Stimulated activated memory B cell treated with anti-CD40 and anti-IgM and Interleukin-4, amounts not matched to agents 10 μg/mL and 1 μg/mL and 100 μg/mL, for 72 hours (primary cell): Measurements from ENCODE around the gene TNFSF12.

ENCODE experiments used
- ATAC-seq: fragments of 150-1000 bp; cut with Tn5 transposase; 2 replicates; pipeline ENCODE4 v1.10.0; 2021
- H3K27ac Mint-ChIP-seq: one replicate; pipeline ENCODE4 v1.8.0; 2022; ENCODE audit warnings: mild to moderate bottlenecking, mixed read lengths
- H3K27me3 Mint-ChIP-seq: one replicate; pipeline ENCODE4 v1.8.0; 2022; ENCODE audit warnings: mixed read lengths
- H3K36me3 Mint-ChIP-seq: one replicate; pipeline ENCODE4 v1.8.0; 2022; ENCODE audit warnings: mixed read lengths
- H3K4me1 Mint-ChIP-seq: one replicate; pipeline ENCODE4 v1.8.0; 2022; ENCODE audit warnings: mixed read lengths
- H3K4me3 Mint-ChIP-seq: one replicate; pipeline ENCODE4 v1.8.0; 2022; ENCODE audit warnings: mild to moderate bottlenecking, moderate library complexity, mixed read lengths
- H3K9me3 Mint-ChIP-seq: one replicate; pipeline ENCODE4 v1.8.0; 2022; ENCODE audit warnings: mixed read lengths

TNFSF12 gene

DNA sequence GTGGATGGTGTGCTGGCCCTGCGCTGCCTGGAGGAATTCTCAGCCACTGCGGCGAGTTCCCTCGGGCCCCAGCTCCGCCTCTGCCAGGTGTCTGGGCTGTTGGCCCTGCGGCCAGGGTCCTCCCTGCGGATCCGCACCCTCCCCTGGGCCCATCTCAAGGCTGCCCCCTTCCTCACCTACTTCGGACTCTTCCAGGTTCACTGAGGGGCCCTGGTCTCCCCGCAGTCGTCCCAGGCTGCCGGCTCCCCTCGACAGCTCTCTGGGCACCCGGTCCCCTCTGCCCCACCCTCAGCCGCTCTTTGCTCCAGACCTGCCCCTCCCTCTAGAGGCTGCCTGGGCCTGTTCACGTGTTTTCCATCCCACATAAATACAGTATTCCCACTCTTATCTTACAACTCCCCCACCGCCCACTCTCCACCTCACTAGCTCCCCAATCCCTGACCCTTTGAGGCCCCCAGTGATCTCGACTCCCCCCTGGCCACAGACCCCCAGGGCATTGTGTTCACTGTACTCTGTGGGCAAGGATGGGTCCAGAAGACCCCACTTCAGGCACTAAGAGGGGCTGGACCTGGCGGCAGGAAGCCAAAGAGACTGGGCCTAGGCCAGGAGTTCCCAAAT, 8.4 kb downstream of the TNFSF12 start:
- Mint-ChIP-seq H3K9me3 (no peaks in the 10 kb centered on the region), H3K4me3 (no peak overlapping the region), H3K4me1 (peaks cover 78% of the 10 kb centered on the region), H3K36me3 (peaks cover 4% of the 10 kb centered on the region), H3K27me3 (no peaks in the 10 kb centered on the region), H3K27ac (peak overlapping the region; percentile 98)
- ATAC-seq, result no peak

GRCh38 chr17:7557775-7558543, 9.1 kb downstream of the TNFSF12 start:
- Mint-ChIP-seq H3K9me3 (no peaks in the 10 kb centered on the region), H3K36me3 (peaks cover 9% of the 10 kb centered on the region), H3K27me3 (no peaks in the 10 kb centered on the region), H3K4me3 (peak overlapping the region; percentile 85), H3K4me1 (peaks cover 80% of the 10 kb centered on the region), H3K27ac (peak overlapping the region; percentile 98)
- ATAC-seq, result peak; percentile 70

DNA sequence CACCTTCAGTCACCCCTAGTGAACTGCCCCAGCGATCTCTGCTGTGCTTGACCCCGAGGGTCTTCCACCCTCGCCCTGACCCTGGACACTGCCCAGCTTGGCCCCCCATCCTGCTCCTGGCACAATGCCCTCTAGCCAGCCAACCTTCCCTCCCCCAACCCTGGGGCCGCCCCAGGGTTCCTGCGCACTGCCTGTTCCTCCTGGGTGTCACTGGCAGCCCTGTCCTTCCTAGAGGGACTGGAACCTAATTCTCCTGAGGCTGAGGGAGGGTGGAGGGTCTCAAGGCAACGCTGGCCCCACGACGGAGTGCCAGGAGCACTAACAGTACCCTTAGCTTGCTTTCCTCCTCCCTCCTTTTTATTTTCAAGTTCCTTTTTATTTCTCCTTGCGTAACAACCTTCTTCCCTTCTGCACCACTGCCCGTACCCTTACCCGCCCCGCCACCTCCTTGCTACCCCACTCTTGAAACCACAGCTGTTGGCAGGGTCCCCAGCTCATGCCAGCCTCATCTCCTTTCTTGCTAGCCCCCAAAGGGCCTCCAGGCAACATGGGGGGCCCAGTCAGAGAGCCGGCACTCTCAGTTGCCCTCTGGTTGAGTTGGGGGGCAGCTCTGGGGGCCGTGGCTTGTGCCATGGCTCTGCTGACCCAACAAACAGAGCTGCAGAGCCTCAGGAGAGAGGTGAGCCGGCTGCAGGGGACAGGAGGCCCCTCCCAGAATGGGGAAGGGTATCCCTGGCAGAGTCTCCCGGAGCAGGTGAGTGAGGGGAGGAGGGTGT, 9.9 kb downstream of the TNFSF12 start, which contains the start of gene TNFSF13:
Gene TNFSF13, plus strand, starts transcription at position 207 of the 776 bp plus-strand sequence. Its CDS starts 290 bp downstream, at position 497.
- no peaks in the 10 kb centered on the region for H3K9me3 Mint-ChIP-seq
- no peak for ATAC-seq
- H3K27me3 Mint-ChIP-seq, result no peaks in the 10 kb centered on the region
- peaks cover 6% of the 10 kb centered on the region for H3K36me3 Mint-ChIP-seq
- H3K27ac Mint-ChIP-seq, result peak within 1 kb of the TSS; percentile 98
- H3K4me3 Mint-ChIP-seq, result peak within 1 kb of the TSS; percentile 85
- H3K4me1 Mint-ChIP-seq, result peaks cover 75% of the 10 kb centered on the region

DNA sequence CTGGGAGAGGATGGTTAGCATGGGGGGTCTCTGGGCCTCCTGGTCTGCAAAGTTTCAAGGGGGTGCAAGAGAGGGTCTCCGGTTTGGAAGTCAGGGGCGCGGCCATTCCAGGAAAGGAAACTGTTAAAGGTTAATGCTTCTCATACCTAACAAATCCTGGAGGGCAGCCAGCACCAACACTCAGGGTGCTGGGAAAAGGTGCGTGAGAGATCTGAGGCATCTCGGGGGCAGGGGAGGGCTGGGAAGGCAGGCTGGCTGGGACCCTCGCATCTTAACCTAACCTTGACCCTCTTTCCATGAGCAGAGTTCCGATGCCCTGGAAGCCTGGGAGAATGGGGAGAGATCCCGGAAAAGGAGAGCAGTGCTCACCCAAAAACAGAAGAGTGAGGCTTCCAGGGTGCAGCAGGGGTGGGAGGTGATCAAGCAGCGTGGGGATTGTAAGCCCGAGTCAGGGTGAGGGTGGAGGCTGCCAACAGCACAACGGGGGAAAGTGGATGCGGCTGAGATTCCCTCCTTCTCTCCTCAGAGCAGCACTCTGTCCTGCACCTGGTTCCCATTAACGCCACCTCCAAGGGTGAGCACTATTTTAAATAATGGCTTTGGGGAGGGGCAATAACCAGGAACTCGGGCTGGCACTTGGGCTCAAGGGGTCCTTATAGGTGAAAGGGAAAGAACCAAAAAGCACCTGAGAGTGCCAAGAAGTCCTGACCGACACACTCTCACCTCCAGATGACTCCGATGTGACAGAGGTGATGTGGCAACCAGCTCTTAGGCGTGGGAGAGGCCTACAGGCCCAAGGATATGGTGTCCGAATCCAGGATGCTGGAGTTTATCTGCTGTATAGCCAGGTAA, 10.7 kb downstream of the TNFSF12 start:
- Mint-ChIP-seq H3K27me3 (no peaks in the 10 kb centered on the region), H3K4me1 (peaks cover 78% of the 10 kb centered on the region), H3K9me3 (no peaks in the 10 kb centered on the region), H3K4me3 (peak overlapping the region; percentile 89), H3K27ac (peak overlapping the region; percentile 98), H3K36me3 (peaks cover 10% of the 10 kb centered on the region)
- no peak for ATAC-seq

DNA sequence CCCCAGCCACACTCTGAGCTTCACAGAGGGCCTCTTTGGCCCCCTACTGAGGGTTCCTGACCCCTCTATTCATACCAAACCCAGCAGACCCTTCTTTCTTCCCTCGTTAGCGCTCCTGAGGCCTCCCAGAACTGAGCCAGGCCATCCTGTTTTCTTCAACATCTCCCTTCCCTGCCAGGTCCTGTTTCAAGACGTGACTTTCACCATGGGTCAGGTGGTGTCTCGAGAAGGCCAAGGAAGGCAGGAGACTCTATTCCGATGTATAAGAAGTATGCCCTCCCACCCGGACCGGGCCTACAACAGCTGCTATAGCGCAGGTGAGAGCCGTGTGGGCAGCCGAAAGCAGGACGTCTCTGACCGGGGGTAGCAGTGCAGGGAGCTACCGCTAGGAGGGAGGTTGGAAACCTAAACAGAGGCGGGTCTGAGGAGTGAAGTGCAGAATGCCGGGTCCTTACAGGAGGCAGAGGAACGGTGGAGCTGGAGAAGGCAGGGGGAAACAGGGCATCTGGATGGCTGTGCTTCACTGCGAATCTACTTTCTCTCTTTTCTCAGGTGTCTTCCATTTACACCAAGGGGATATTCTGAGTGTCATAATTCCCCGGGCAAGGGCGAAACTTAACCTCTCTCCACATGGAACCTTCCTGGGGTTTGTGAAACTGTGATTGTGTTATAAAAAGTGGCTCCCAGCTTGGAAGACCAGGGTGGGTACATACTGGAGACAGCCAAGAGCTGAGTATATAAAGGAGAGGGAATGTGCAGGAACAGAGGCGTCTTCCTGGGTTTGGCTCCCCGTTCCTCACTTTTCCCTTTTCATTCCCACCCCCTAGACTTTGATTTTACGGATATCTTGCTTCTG, 11.5 kb downstream of the TNFSF12 start:
- peak; percentile 56 for ATAC-seq
- H3K4me1 Mint-ChIP-seq, result peaks cover 74% of the 10 kb centered on the region
- H3K4me3 Mint-ChIP-seq, result peak overlapping the region; percentile 89
- no peaks in the 10 kb centered on the region for H3K9me3 Mint-ChIP-seq
- no peaks in the 10 kb centered on the region for H3K27me3 Mint-ChIP-seq
- H3K27ac Mint-ChIP-seq, result peak overlapping the region; percentile 98
- peaks cover 19% of the 10 kb centered on the region for H3K36me3 Mint-ChIP-seq

DNA sequence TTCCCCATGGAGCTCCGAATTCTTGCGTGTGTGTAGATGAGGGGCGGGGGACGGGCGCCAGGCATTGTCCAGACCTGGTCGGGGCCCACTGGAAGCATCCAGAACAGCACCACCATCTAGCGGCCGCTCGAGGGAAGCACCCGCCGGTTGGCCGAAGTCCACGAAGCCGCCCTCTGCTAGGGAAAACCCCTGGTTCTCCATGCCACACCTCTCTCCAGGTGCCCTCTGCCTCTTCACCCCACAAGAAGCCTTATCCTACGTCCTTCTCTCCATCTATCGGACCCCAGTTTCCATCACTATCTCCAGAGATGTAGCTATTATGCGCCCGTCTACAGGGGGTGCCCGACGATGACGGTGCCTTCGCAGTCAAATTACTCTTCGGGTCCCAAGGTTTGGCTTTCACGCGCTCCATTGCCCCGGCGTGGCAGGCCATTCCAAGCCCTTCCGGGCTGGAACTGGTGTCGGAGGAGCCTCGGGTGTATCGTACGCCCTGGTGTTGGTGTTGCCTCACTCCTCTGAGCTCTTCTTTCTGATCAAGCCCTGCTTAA, 12.2 kb downstream of the TNFSF12 start:
- peaks cover 26% of the 10 kb centered on the region for H3K36me3 Mint-ChIP-seq
- ATAC-seq, result peak; percentile 82
- H3K9me3 Mint-ChIP-seq, result no peaks in the 10 kb centered on the region
- peak overlapping the region; percentile 98 for H3K27ac Mint-ChIP-seq
- H3K27me3 Mint-ChIP-seq, result no peaks in the 10 kb centered on the region
- H3K4me3 Mint-ChIP-seq, result peak overlapping the region; percentile 89
- peaks cover 70% of the 10 kb centered on the region for H3K4me1 Mint-ChIP-seq

GRCh38 chr17:7561589-7562207, 12.8 kb downstream of the TNFSF12 start, which contains the start of gene SENP3:
SENP3 (plus strand) TSS chr17:7561919; CDS start chr17:7563077, 1,158 bp downstream.
- H3K4me3 Mint-ChIP-seq, result peak within 1 kb of the TSS; percentile 89
- peaks cover 26% of the 10 kb centered on the region for H3K36me3 Mint-ChIP-seq
- peak; percentile 89 for ATAC-seq
- H3K4me1 Mint-ChIP-seq, result peaks cover 66% of the 10 kb centered on the region
- H3K9me3 Mint-ChIP-seq, result no peaks in the 10 kb centered on the region
- peak within 1 kb of the TSS; percentile 98 for H3K27ac Mint-ChIP-seq
- H3K27me3 Mint-ChIP-seq, result no peaks in the 10 kb centered on the region

GRCh38 chr17:7562208-7562605, 13.3 kb downstream of the TNFSF12 start:
- no peaks in the 10 kb centered on the region for H3K9me3 Mint-ChIP-seq
- peak overlapping the region; percentile 98 for H3K27ac Mint-ChIP-seq
- peak overlapping the region; percentile 89 for H3K4me3 Mint-ChIP-seq
- H3K4me1 Mint-ChIP-seq, result peaks cover 64% of the 10 kb centered on the region
- H3K36me3 Mint-ChIP-seq, result peaks cover 26% of the 10 kb centered on the region
- H3K27me3 Mint-ChIP-seq, result no peaks in the 10 kb centered on the region
- no peak for ATAC-seq

DNA sequence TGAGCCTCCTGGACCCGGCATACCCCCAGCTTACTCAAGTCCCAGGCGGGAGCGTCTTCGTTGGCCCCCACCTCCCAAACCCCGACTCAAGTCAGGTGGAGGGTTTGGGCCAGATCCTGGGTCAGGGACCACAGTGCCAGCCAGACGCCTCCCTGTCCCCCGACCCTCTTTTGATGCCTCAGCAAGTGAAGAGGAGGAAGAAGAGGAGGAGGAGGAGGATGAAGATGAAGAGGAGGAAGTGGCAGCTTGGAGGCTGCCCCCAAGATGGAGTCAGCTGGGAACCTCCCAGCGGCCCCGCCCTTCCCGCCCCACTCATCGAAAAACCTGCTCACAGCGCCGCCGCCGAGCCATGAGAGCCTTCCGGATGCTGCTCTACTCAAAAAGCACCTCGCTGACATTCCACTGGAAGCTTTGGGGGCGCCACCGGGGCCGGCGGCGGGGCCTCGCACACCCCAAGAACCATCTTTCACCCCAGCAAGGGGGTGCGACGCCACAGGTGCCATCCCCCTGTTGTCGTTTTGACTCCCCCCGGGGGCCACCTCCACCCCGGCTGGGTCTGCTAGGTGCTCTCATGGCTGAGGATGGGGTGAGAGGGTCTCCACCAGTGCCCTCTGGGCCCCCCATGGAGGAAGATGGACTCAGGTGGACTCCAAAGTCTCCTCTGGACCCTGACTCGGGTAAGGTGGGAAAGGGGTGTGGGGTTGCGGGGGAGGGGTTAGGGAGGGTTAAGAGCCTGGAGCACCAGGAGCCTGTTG, 14.4 kb downstream of the TNFSF12 start:
- Mint-ChIP-seq H3K27ac (peak overlapping the region; percentile 98), H3K4me3 (peak overlapping the region; percentile 89), H3K9me3 (no peaks in the 10 kb centered on the region), H3K27me3 (no peaks in the 10 kb centered on the region), H3K36me3 (peaks cover 32% of the 10 kb centered on the region), H3K4me1 (peaks cover 59% of the 10 kb centered on the region)
- no peak for ATAC-seq

DNA sequence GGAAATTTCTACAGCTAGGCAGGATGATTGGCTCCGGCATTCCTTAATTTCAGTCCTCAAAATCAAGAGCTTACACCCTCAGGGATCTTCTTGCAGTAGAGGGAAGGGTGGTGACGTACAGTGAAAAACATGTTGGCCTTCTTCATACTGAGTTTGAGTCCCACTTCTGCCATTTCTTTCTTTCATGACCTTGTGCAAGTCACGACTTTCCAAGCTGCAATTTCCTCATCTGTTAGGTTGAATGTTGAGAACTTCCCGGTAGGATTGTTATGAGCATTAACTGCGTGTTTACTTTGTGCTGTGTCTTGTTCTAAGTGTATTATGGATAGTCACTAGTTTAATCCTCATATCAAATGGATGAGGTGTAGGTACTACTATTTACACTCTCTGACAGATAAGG, 20.7 kb downstream of the TNFSF12 start:
- no peak for ATAC-seq
- Mint-ChIP-seq H3K36me3 (peaks cover 74% of the 10 kb centered on the region), H3K4me3 (no peak overlapping the region), H3K4me1 (peaks cover 40% of the 10 kb centered on the region), H3K27me3 (no peaks in the 10 kb centered on the region), H3K27ac (no peak overlapping the region), H3K9me3 (no peaks in the 10 kb centered on the region)

GRCh38 chr17:7570351-7570750, 21.5 kb downstream of the TNFSF12 start:
- no peak for ATAC-seq
- Mint-ChIP-seq H3K27ac (no peak overlapping the region), H3K4me3 (peak overlapping the region; percentile 9), H3K9me3 (no peaks in the 10 kb centered on the region), H3K36me3 (peaks cover 74% of the 10 kb centered on the region), H3K4me1 (peaks cover 42% of the 10 kb centered on the region), H3K27me3 (no peaks in the 10 kb centered on the region)

- ATAC-seq, result no peak
- Mint-ChIP-seq H3K4me1 (peaks cover 55% of the 10 kb centered on the region), H3K4me3 (peak overlapping the region; percentile 93), H3K36me3 (peaks cover 75% of the 10 kb centered on the region), H3K9me3 (no peaks in the 10 kb centered on the region), H3K27ac (peak overlapping the region; percentile 99), H3K27me3 (no peaks in the 10 kb centered on the region)
Observed at GRCh38 chr17:7572338-7572587, 23.4 kb downstream of the TNFSF12 start.
